Peyer's patch (tissue), 4 donors: ENCODE data around the gene TFF1. TPM values are rescaled to one million over a fixed set of nuclear protein-coding genes. Genes with fewer than 3 reads are reported as not detected.

ENCODE experiments used
- DNase-seq, 3 donors: peaks; one replicate each; pipeline ENCODE4 v3.0.0-alpha.2; 2017 to 2019
- H3K27ac ChIP-seq, 4 donors: fragments of 200-600 bp; sonication (generic); one replicate each; pipeline ENCODE4 v1.5.1; 2016 to 2019
- H3K27me3 ChIP-seq, 2 donors: fragments of 200-600 bp; sonication (generic); one replicate each; pipeline ENCODE4 v1.5.1; 2019
- H3K36me3 ChIP-seq, 3 donors: fragments of 200-600 bp; sonication (generic); one replicate each; pipeline ENCODE4 v1.5.1; 2016 to 2019
- H3K4me1 ChIP-seq, 4 donors: fragments of 200-600 bp; sonication (generic); one replicate each; pipeline ENCODE4 v1.5.1; 2016 to 2019
- H3K4me3 ChIP-seq, 4 donors: fragments of 200-600 bp; sonication (generic); 1 replicate in 3 of 4; 2 replicates in 1 of 4; pipeline ENCODE4 v1.5.1; 2016 to 2019; ENCODE audit warnings: mild to moderate bottlenecking in 1 of 4
- H3K9me3 ChIP-seq, 4 donors: fragments of 200-600 bp; sonication (generic); one replicate each; pipeline ENCODE4 v1.5.1; 2016 to 2019; ENCODE audit warnings: mild to moderate bottlenecking in 1 of 4
- CTCF ChIP-seq, 6 experiments: fragments of 450-650 bp in 4 of 6; fragments of 200-600 bp in 2 of 6; sonication (generic) in 1 of 6; IDR thresholded peaks; one replicate each; pipeline ENCODE4 v1.5.1; 2017 to 2019; ENCODE audit warnings: antibody characterized with exemption in 6 of 6, mild to moderate bottlenecking in 3 of 6, moderate library complexity in 1 of 6
- POLR2A ChIP-seq, 2 donors: fragments of 450-650 bp; IDR thresholded peaks; one replicate each; pipeline ENCODE4 v1.5.1; 2017; ENCODE audit warnings: antibody characterized with exemption in 2 of 2, mild to moderate bottlenecking in 2 of 2, moderate library complexity in 2 of 2
- total RNA-seq, 4 donors: library from RNA; depleted of rRNA; stranded (reverse); fragments of >200 nt; gene quantifications; one replicate each; pipeline ENCODE4 v1.1.0, GENCODE V29; 2016

The TFF1 gene
- total RNA-seq, 4 donors from 2014 or later = 32.4 to 136 (median 103) TPM; not detected in 1

DNA sequence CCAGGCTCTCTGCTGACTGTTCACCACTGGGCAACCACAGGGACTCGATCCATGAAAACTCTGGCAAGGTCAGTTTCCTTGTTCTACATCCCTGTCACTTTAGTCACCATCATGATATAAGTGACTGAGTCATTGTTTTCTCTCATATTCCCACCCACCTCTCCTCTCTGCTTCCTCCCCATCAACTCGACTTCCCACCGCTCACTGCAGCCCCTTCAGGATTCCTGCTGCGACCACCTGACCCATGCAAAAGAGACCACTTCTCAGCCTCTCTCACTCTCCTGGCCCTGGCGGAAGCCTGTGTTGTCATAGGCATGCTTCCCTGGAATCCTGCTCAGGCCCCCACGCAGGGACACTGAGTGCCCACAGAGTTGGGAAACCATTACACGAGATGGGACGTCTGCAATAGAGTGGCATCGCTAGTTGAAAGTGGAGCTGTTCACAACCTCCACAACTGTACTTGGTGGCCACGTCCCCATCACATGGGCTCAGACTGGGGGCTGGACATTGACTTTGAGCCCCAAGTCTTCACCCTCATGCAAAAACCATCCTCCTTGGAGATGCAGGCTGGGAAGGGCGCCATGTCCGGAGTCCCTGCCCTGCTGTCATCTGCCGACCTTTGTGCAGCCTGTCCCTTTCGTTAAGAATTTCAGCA lies 13.8 kb downstream of the TFF1 start:
- DNase-seq = peak in 2 of 3 donors; percentile 16 to 34
- no peak for TF ChIP-seq POLR2A (IDR thresholded peaks at IDR 0.05)
- TF ChIP-seq CTCF (IDR thresholded peaks at IDR 0.05) = no peak

GRCh38 chr21:42351626-42352440 lies 14.5 kb downstream of the TFF1 start:
- H3K27me3 ChIP-seq = no peaks in the 10 kb centered on the region
- no peaks in the 10 kb centered on the region for H3K9me3 ChIP-seq
- peak in 2 of 3 donors; percentile 22 to 38 for DNase-seq
- no peak for TF ChIP-seq CTCF (IDR thresholded peaks at IDR 0.05)
- TF ChIP-seq POLR2A (IDR thresholded peaks at IDR 0.05) = no peak
- no peak overlapping the region for H3K4me3 ChIP-seq
- H3K4me1 ChIP-seq = no peaks in the 10 kb centered on the region
- no peaks in the 10 kb centered on the region for H3K36me3 ChIP-seq
- no peak overlapping the region for H3K27ac ChIP-seq

More for the DNA sequence above, 13.8 kb downstream of the TFF1 start:
- H3K4me1 ChIP-seq = no peaks in the 10 kb centered on the region
- H3K9me3 ChIP-seq = no peaks in the 10 kb centered on the region
- H3K4me3 ChIP-seq = no peak overlapping the region
- H3K27ac ChIP-seq = no peak overlapping the region
- H3K36me3 ChIP-seq = no peaks in the 10 kb centered on the region
- no peaks in the 10 kb centered on the region for H3K27me3 ChIP-seq

DNA sequence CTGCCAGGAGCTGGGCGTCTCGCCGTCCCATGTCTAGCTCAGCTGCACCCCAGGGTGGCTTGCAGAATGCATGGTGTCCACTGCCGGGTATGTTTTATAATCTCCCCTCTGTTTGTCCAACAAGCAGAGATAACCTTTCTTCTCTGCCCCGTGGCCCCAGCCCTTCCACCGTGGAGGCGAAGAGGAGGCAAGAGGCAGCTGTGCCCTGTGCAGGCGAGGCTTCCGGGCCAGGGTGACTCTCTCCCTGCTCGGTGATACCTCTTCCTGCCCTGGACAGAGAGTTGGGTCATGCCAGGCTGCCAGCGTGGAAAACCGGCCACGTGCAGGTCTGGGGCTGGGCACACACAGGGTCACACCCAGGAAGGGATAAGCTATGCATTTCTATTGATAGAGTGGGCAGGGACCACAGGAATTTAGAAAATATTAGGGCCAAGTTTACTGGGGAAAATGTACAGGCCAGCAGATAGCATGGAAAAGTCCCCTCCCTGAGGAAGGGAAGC lies 15.4 kb downstream of the TFF1 start, which contains the start of gene TFF2:
Gene TFF2 (minus strand): TSS at position 68 of the 500 bp plus-strand sequence. CDS start 37 bp downstream, at position 31.
- TF ChIP-seq POLR2A (IDR thresholded peaks at IDR 0.05) (no peak), CTCF (IDR thresholded peaks at IDR 0.05) (no peak)
- Histone ChIP-seq H3K27me3 (no peaks in the 10 kb centered on the region), H3K9me3 (no peaks in the 10 kb centered on the region), H3K27ac (no peak within 1 kb of the TSS), H3K4me1 (no peaks in the 10 kb centered on the region), H3K4me3 (no peak within 1 kb of the TSS), H3K36me3 (no peaks in the 10 kb centered on the region)
- peak in 1 of 3 donors; percentile 48 for DNase-seq

- TF ChIP-seq POLR2A (IDR thresholded peaks at IDR 0.05) = no peak
- TF ChIP-seq CTCF (IDR thresholded peaks at IDR 0.05) = no peak
- peak in 1 of 3 donors; percentile 22 for DNase-seq
- Histone ChIP-seq H3K9me3 (no peaks in the 10 kb centered on the region), H3K4me1 (no peaks in the 10 kb centered on the region), H3K27me3 (no peaks in the 10 kb centered on the region), H3K36me3 (no peaks in the 10 kb centered on the region), H3K27ac (no peak overlapping the region), H3K4me3 (no peak overlapping the region)
Measured at GRCh38 chr21:42350318-42350910, 15.9 kb downstream of the TFF1 start.

GRCh38 chr21:42349420-42350317 lies 16.7 kb downstream of the TFF1 start:
- Histone ChIP-seq H3K27me3 (no peaks in the 10 kb centered on the region), H3K4me3 (no peak overlapping the region), H3K4me1 (no peaks in the 10 kb centered on the region), H3K9me3 (no peaks in the 10 kb centered on the region), H3K36me3 (no peaks in the 10 kb centered on the region), H3K27ac (no peak overlapping the region)
- TF ChIP-seq CTCF (IDR thresholded peaks at IDR 0.05) = no peak
- TF ChIP-seq POLR2A (IDR thresholded peaks at IDR 0.05) = no peak
- peak in 1 of 3 donors; percentile 25 for DNase-seq
